GM12865 (cell line): ENCODE data around the gene OR5D13.

Experiments
- DNase-seq: peaks from one replicate; pipeline ENCODE4 v3.0.0; 2010; ENCODE audit warnings: low read depth
- H3K4me3 ChIP-seq: 2 replicates; pipeline ENCODE4 v1.5.1; 2011; ENCODE audit warnings: mild to moderate bottlenecking, low read depth, low read length, control low read depth
- CTCF ChIP-seq: IDR thresholded peaks from 2 replicates; pipeline ENCODE4 v1.5.1; 2011; ENCODE audit warnings: low read length, control low read depth, low read depth, inconsistent platforms; ENCODE audit not compliant: insufficient read depth; ENCODE audit errors: missing control alignments

The OR5D13 gene

GRCh38 chr11:55773138-55773537, at the start of gene OR5D13:
Gene OR5D13, plus strand, starts transcription at chr11:55773438. Its CDS starts 0 bp downstream, at chr11:55773438.
- no peak for TF ChIP-seq CTCF
- no peak within 1 kb of the TSS for H3K4me3 ChIP-seq
- no peak for DNase-seq

- DNase-seq: peak; percentile 13
- peak; percentile 18 for TF ChIP-seq CTCF
- H3K4me3 ChIP-seq: no peak overlapping the region
Observed at GRCh38 chr11:55726715-55727324, 46.4 kb upstream of the OR5D13 start.

DNA sequence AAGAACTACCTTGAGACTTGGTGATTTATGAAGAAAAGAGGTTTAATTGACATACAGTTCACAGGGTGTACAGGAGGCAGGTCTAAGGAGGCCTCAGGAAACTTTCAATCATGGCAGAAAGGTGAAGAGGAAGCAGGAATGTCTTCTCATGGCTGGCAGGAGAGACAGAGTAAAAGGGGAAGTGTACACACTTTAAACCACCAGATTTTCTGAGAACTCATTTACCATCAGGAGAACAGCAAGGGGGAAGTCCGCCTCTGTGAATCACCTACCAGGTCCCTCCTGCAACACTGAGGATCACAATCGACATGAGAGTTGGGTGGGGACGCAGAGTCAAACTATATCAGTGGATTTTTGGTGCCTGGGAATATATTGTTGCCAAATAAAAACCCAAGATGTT, 40.3 kb upstream of the OR5D13 start:
- H3K4me3 ChIP-seq: no peak overlapping the region
- TF ChIP-seq CTCF: no peak

DNA sequence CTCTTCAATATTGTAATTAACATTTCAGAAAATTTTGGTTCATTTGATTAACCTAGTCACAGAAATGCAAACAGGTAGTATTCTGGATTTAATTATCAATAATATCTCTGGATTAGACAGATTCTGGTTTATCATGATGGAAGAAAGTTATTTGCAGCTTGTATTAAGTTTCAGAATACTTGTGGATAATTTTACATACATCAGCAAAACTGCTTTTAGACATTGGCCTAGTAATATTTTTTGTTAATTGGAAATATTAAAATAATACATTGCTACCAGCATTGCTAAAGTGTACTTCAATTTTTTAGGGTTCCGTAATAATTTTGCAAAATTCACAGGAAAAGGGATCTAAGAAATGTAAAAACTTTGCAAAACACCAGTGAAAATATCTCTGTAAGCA, 18.4 kb downstream of the OR5D13 start:
- DNase-seq: no peak
- H3K4me3 ChIP-seq: no peak overlapping the region
- no peak for TF ChIP-seq CTCF

More for the DNA sequence above, 40.3 kb upstream of the OR5D13 start:
- peak; percentile 7 for DNase-seq

DNA sequence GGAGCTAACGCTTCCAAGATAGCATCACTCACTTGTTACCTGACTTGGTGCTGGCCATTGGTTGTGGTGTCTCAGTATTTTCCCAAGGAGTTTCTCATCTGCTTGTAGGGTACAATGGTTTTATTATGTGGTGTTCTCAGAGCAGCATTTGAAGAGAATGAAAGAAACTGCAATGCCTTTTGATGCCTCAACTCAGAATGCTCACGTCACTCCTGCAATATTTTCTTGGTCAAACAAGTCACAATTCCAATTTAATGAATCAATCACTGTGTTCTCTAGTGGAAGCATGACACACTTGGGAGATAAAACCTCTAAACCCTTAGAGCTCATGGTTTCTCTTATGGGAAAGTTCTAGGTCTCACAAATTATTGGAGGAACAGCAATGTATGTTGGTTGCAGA, 20.1 kb downstream of the OR5D13 start:
- DNase-seq: no peak
- no peak overlapping the region for H3K4me3 ChIP-seq
- TF ChIP-seq CTCF: no peak

DNA sequence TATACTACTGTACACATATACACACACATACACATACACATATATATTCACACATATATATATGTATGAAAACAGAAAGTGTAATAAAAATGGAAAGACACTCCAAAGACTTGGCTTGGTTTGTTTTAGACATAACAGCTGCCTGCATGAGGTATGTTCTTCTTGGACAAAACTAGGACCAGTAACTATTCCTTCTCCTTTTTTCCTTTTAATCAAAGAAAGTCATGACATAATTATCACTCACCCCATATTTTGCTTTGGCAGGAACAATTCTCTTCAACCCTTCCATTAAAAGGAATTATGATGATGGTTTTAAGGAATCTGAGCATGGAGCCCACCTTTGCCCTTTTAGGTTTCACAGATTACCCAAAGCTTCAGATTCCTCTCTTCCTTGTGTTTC, 22.0 kb downstream of the OR5D13 start, which contains the start of gene OR5D14:
OR5D14 (plus strand) TSS at position 301 of the 400 bp plus-strand sequence; CDS start at position 301, 0 bp downstream.
- no peak for DNase-seq
- TF ChIP-seq CTCF: no peak
- no peak within 1 kb of the TSS for H3K4me3 ChIP-seq

DNA sequence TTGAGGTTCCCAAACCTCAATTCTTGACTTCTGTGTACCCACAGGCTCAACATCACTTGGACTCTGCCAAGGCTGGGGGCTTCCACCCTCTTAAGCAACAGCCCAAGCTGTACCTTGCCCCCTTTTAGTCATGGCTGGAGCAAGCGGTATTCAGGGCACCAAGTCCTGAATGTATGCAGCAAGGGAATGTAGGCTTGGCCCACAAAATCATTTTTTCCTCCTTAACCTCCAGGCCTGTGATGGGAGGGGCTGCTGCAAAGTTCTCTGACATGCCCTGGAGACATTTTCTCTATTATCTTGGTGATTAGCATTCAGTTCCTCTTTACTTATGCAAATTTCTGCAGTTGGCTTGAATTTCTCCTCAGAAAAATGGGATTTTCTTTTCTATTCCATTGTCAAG, 33.0 kb downstream of the OR5D13 start:
- no peak for DNase-seq
- TF ChIP-seq CTCF: no peak
- H3K4me3 ChIP-seq: no peak overlapping the region
